H1 (cell line): ENCODE data around the gene CEP290.

Source experiments
- POLR2A ChIP-seq, 2 experiments: IDR thresholded peaks; 1 replicate in 1 of 2; 2 replicates in 1 of 2; pipeline ENCODE4 v1.6.1; 2011; ENCODE audit warnings: low read depth in 2 of 2, low read length in 2 of 2, mild to moderate bottlenecking in 2 of 2; ENCODE audit errors: control extremely low read depth in 1 of 2
- RXRA ChIP-seq: IDR thresholded peaks from 2 replicates; pipeline ENCODE4 v1.6.1; 2011; ENCODE audit warnings: low read depth, mild to moderate bottlenecking, low read length, moderate library complexity; ENCODE audit not compliant: insufficient read depth
- TAF1 ChIP-seq: IDR thresholded peaks from 2 replicates; pipeline ENCODE4 v1.6.1; 2011; ENCODE audit warnings: mild to moderate bottlenecking, low read depth, low read length
- TBP ChIP-seq: IDR thresholded peaks from 2 replicates; pipeline ENCODE4 v1.6.1; 2011; ENCODE audit warnings: low read depth, low read length, improper control_type of control experiment
- ZNF274 ChIP-seq: IDR thresholded peaks from 2 replicates; pipeline ENCODE4 v1.7.0; 2012; ENCODE audit warnings: low read length, borderline replicate concordance; ENCODE audit errors: extremely low read depth
- TF ChIP-seq, protein P1 (sequence below), 3 experiments: IDR thresholded peaks; 1 replicate in 2 of 3; 2 replicates in 1 of 3; pipeline versions ENCODE4 v1.5.1 to v1.6.1; 2011; ENCODE audit warnings: low read length in 3 of 3, mild to moderate bottlenecking in 3 of 3, inconsistent platforms in 2 of 3, low read depth in 1 of 3, moderate library complexity in 1 of 3; ENCODE audit not compliant: insufficient read depth in 1 of 3; ENCODE audit errors: control extremely low read depth in 1 of 3

DNA sequence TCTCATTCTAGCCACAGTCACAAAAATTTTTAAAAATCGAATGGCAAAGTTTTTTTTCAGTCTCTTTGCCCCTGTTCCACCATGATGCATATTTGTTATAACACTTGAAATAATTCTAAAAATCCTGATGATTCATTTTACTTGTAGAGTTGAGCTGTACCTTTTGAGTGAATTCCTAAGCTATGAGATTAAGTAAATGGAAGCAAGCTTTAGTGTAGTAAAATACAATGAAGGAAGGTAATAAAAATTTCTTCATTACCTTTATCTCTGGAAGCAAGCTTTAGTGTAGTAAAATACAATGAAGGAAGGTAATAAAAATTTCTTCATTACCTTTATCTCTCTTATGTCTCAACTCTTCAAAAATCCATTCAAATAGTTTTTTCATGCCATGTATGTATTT lies 46.3 kb upstream of the CEP290 start:
- TF ChIP-seq, protein P1, sequence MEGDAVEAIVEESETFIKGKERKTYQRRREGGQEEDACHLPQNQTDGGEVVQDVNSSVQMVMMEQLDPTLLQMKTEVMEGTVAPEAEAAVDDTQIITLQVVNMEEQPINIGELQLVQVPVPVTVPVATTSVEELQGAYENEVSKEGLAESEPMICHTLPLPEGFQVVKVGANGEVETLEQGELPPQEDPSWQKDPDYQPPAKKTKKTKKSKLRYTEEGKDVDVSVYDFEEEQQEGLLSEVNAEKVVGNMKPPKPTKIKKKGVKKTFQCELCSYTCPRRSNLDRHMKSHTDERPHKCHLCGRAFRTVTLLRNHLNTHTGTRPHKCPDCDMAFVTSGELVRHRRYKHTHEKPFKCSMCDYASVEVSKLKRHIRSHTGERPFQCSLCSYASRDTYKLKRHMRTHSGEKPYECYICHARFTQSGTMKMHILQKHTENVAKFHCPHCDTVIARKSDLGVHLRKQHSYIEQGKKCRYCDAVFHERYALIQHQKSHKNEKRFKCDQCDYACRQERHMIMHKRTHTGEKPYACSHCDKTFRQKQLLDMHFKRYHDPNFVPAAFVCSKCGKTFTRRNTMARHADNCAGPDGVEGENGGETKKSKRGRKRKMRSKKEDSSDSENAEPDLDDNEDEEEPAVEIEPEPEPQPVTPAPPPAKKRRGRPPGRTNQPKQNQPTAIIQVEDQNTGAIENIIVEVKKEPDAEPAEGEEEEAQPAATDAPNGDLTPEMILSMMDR (IDR thresholded peaks at IDR 0.05; ENCODE audit: control extremely low read depth in 1 of 3, insufficient read depth in 1 of 3, low read depth in 1 of 3, low read length in 3 of 3) = no peak
- TF ChIP-seq TBP (no peak), TAF1 (no peak), RXRA (no peak), POLR2A (IDR thresholded peaks at IDR 0.05; ENCODE audit: control extremely low read depth in 1 of 2, low read depth in 2 of 2, low read length in 2 of 2) (no peak), ZNF274 (no peak)
